GM21737 (cell line): ENCODE results near the gene LIN7B.

Experiments
- ATAC-seq: cut with Tn5 transposase; IDR thresholded peaks from one replicate; pipeline ENCODE4 v1.9.1; 2021; ENCODE audit warnings: mild to moderate bottlenecking, moderate library complexity; ENCODE audit not compliant: unreplicated experiment

Gene LIN7B

DNA sequence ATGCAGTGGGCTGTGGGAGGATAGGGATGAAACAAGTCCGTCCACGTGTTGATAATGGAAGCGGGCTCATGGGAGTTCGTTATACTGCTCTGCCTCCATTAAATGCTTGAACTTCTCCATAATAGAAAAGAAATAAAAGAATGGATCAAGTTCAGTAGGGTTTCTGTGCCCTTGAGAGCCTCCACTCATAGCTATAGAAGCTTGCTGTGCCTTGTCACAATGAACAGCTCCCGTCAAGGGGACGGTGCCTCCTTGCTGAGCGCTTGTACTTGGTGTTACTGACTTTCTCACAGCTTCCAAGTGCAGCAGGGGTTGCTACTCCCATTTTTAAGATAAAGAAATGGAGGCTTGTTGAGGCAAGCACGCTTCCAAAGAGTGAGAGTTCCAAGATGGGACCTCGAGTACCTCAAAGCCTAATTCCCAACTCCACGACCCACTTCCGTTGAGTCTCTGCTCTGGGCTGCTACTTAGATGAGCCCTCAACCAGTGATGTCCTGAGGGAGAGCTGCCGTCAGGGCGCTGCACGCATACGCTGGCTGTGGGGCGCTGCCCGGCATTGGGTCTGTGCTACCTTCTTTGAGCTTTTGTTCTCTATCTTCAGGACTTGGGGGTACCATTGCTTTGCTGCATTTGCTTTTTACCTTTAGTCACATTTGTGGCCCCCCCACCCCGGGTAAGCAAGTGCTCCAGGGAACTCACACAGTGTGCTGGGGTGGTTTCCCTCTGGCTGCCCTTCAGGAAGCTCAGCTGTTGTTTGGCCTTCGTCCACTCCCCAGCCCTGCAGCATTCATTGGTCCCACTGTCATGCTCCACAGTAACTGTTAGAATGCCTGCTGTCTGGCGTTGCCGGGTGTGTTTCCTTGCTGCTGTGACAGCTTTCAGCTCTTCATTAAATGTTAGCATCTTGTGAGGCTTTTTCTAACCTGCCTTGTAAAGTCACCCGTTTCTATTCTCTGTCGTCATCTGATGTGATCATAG, 19.4 kb upstream of the LIN7B start:
- no peak for ATAC-seq

DNA sequence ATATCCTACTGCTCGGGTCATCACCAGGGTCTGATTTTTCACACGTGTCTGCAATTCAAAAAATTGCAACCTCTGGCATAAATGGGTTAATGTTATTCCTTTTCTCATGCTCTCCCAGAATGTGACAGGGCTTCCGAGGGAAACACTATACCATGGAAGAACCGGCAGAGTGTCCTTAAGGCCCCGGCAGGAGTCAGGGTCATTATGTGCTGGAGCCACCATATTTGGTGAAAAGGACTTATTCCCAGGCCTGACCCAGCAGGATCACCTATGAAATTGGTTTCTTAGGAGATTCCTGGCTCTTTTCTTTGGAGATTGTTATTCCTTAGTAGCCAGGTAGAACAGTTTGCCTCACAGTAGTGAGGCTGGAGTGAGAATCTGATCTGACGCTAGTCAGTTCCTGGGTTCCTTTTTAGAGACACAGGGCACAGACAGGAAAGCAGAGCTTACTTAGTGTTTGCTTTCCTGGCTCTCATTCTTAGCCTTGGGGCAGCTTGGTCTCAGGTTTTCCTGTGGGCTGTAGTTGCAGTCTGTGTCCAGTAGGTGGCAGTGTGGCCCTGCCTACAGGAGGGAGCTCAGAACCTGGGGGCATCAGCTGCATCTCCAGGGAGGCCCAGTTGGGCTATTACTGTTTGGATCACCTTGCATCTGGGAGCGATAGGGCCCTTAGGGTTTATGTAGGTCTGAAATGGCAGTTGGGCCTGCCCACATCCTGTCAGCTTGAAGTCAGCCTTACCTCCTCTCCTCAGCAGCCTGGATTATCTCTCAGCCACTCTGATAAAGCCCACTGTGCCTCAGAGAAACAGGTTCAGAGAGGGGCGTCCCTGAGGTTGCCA, 16.5 kb upstream of the LIN7B start:
- no peak for ATAC-seq

DNA sequence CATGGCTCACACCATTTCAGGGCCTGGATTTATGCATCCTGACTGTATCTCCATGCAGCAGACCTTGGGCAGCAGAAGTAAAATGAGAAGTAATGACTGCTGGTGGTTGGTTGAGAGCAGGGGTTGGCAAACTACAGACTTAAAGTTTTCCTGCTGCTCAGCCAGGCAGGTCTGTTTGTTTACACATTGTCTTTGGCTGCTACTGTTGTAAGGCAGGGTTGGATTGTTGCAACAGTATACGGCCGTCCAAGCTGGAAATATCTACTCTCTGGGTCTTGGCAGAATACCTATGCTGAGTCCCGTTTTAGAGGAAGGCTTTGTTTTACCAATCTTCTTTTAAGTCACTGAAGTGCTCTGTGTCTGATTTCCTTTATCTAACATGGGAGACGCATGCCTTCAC, 15.4 kb upstream of the LIN7B start:
- no peak for ATAC-seq

DNA sequence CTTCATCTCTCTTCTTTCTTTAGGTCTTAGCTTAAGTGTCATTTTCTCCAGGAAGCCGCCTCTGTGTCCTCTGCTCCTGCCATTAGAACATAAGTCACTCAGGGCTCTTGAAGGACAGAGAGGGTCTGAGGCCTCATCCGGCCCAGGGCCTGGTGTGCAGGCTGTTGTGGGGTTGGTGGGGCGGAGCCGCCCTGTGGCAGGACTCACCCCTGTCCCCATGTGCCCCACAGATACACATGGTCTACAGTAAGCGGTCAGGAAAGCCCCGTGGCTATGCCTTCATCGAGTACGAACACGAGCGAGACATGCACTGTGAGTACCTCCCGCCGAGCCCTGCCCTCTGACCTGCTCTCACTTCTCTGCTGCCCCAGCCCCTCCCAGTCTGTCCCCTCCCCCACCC, 13.0 kb upstream of the LIN7B start:
- no peak for ATAC-seq

DNA sequence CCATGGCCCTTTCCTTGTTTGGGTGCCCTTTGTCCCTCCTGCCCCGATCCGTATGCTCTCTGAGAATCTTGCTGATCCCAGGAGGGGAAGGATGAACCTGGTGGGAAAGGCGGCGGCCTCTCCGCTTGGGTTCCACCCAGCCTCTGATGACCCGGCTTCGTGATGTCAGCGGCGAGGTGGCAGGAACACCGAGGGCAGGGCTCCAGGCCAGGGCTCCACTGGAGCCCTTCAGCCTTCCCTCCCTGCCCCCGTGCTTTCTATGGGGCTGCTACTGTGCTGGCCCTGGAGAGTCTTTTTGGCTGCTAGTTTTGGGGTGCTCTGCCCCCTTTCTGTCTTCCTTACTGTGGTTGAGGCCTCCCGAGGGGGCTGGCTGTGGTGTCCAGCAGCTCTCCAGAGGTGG, 11.9 kb upstream of the LIN7B start:
- ATAC-seq, result no peak

DNA sequence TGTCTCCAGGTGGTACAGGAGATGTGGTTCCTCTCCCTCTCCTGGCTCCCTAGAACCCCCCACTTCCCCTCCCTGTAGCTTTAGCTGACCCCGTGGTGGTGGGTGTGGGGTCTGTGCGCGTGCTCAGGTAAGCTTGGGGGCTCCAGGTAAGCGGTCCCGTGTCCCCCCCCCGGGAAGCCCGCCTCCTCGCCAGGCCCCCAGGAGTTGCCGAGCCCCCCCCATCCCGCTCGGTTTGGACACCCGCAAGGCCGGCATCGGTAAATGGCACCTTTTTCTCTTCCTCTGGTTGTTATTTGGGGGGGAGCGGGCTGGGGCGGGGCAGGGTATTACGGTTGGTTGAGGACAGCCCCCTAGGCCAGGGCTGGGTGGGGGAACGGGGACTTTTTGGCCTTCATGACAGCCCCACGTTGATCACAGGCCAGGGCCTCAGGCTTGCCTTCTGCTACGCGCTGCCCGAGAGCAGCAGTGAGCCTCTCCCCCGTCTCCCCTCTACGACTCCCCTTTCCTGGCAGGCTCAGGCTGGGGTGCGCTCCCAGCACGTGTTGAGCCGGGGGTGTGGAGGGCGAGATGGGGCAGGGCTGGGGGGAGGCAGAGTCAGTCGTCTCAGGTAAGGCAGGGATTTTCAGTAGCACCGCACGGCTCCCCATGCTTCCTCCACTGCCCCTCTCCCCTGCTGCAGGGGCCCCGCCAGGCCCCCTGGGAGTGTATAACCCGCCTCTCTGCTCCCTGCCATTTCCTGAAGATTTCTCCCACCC, 10.7 kb upstream of the LIN7B start:
- no peak for ATAC-seq

DNA sequence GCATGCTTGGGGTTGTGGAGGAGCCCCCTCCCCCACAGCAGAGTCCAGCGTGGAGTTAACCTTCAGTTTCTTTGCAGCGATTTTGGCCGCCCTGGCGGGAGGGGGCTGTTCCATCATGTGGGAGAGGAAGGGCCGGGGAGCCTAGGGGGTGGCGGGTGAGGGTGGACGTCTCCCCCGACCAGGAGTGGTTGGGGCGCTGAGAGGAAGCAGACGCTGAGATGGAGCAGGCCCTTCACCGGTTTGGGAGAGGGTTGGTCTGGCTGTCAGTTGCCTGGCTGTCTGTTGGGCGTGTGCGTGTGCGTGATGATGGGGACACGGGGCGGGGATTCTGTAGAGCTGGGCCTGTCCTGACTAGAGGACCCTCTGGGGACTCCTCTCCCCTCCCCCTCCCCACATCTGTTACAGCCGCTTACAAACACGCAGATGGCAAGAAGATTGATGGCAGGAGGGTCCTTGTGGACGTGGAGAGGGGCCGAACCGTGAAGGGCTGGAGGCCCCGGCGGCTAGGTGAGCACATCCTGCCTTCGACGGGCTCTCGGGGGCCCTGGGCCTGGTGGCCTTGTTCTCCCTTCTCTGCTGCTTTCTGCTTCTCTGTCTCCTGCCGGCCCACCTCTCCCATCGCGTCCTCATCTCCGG, 9.8 kb upstream of the LIN7B start:
- no peak for ATAC-seq

DNA sequence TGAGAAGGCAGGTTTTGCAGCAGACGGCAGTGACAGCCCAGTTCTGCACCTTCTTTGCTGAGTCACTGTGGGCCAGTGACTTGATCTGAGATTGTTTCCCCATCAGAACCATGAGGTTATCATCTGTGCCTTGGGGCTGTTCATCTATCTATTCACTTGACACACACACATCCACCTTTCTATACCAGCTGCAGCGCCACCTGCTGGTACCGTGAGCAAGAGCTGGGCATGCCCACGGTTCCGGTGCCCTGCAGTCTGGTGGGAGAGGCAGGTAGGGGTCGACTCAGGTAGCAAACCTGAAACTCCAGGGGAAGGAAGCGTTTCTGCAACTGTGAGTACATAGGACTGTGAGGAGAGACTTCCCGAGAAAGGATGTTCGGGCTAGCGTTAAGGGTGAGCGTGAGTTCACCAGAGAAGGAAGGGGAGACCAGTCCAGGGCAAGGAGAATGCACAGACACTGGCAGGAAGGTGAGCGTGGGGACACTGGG, 7.5 kb upstream of the LIN7B start:
- no peak for ATAC-seq

DNA sequence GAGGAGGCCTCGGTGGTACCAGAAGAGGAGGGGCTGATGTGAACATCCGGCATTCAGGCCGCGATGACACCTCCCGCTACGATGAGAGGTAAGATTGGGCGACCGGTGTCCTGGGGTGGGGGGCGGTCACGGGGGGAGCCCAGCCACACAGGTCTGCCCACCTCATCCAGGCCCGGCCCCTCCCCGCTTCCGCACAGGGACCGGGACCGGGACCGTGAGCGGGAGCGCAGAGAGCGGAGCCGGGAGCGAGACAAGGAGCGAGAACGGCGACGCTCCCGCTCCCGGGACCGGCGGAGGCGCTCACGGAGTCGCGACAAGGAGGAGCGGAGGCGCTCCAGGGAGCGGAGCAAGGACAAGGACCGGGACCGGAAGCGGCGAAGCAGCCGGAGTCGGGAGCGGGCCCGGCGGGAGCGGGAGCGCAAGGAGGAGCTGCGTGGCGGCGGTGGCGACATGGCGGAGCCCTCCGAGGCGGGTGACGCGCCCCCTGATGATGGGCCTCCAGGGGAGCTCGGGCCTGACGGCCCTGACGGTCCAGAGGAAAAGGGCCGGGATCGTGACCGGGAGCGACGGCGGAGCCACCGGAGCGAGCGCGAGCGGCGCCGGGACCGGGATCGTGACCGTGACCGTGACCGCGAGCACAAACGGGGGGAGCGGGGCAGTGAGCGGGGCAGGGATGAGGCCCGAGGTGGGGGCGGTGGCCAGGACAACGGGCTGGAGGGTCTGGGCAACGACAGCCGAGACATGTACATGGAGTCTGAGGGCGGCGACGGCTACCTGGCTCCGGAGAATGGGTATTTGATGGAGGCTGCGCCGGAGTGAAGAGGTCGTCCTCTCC, 6.3 kb upstream of the LIN7B start:
- ATAC-seq, result no peak

DNA sequence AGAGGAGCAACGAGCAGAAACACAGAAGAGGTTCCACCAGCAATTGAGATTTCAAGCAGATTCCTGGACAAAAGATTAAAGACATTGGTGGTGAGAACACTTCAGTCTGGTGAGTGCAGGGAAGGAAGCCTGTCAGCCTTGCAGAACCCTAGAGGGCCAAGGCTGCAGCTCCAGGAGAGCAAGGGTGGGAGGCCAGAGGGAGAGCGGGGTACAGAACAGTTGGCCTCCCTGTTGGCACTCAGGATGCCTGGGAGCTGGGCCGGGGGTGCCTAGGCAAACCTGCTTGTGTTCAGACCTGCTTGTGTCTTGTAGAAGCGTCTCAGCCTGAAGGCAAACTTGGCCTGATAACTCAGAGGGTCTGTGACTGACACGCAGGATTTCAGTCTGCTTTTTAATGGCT, 5.1 kb upstream of the LIN7B start:
- ATAC-seq, result no peak

DNA sequence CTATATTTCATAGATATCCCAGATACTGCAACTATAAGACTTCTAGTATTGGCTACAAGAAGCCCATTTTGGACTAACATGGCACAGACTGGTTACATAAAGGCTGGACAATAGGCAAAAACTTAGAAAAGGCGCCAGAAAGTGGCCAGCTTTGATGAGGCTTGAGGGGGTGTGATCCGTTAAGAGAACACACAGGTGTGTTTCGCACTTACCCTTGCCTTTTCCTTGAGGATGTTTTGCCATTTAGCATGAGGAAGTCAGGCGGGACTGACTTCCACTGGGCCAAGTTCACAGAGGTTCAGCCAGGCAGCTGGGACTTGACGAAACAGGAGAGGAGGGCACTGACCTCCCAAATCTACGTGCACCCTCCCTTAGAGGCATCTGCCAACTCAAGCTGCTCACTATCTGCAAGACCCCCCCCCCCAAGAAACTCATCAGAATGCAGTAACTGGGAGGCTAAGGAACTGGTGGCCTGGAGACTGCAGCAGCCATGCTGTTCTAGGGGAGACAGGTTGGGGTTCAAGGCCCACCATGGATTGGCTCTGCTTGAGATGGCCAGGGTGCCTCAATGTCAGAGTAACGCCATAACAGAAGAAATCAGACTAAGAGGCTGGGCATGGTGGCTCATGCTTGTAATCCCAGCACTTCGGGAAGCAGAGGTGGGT, 4.5 kb upstream of the LIN7B start:
- ATAC-seq, result no peak

DNA sequence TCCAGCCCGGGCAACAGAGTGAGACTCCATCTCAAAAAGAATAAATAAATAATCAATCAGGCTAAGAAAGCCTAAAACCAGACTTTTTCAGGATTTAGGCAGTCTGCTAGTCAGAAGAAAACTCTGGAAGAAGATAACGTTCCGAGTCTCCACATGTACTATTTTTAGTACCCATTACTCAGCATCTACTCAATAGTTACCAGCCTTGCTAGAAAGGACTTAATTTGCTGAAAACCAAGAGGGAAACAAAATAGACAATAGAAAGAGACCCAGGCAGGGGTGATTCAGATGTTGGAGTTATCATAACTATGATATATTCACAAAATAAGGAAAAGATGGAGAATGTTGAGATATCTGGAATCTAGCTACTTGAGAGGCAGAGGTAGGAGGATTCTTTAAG, 3.6 kb upstream of the LIN7B start:
- no peak for ATAC-seq

DNA sequence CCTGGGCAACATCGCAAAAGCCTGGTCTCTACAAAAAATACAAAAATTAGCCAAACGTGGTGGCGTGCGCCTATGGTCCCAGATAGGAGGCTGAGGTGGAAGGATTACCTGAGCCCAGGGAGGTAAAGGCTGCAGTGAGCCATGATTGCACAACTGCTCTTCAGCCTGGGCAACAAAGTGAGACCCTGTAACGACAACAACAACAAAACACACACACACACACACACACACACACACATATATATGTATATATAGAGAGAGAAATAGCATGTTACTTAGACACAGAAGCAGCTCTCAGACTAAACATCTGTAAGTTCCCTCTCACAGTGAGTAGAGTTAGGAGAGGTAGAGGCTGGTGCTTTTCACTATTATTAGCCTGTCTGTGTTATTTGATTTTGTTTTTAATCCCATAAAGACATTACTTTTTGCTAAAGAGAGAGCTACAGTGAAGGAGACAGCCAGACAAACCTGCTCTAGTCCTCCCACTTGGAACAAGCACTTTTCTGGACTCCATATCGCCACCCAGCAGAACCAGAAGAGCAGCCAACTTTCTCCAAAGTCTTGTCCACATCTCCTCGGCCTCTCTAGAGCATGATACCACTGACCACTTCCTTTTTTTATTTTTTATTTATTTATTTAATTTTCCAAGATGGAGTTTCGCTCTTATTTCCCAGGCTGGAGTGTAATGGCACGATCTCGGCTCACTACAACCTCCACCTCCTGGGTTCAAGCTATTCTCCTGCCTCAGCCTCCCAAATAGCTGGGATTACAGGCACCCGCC, 2.8 kb upstream of the LIN7B start:
- ATAC-seq, result no peak

DNA sequence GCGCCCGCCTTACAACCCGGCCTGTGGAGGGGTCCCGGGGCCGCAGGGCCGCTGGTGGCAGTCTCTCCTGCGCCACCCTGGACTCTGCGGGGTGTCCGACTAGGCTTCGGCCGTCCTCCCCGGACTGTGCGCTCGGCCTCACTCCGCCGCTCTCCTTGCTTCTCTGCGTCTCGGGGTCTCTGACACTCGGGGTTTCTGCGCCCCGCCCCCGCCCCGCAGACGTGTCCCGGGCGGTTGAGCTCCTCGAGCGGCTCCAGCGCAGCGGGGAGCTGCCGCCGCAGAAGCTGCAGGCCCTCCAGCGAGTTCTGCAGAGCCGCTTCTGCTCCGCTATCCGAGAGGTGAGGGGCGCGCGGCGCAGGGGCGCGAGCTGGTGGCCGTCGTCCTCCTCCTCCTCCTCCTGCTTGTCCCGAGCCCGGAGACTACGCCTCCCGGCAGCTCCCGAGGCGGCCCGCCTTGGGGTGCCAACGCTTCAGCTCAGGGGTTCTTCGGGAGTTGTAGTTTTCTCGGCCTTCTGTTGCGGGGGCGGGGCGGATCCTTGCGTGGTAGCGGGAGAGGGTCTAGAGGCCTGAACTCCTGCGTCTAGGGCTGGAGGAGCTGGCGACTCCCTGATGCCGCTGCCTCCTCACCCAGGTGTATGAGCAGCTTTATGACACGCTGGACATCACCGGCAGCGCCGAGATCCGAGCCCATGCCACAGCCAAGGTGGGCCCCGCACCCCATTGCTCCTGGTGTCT, 627 bp downstream of the LIN7B start:
- no peak for ATAC-seq

DNA sequence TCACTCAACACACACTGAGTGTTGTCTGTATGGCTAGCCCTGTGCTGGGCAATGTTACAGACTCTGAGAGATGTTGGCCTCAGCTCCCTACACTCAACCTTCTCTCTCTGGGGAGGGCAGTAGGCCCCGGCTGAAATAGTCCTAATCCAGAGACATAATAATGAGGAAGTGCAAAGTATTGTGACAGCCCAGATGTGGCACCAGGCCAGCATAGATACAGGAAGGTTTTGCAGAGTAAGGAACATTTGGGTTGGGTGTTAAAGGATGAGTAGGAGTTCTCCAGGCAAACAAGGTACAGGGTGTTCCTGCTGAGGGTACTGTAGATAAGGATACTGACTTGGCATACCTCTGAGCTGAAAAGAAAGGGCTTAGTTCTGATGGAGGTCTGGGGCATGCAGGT, 2.4 kb downstream of the LIN7B start:
- no peak for ATAC-seq

DNA sequence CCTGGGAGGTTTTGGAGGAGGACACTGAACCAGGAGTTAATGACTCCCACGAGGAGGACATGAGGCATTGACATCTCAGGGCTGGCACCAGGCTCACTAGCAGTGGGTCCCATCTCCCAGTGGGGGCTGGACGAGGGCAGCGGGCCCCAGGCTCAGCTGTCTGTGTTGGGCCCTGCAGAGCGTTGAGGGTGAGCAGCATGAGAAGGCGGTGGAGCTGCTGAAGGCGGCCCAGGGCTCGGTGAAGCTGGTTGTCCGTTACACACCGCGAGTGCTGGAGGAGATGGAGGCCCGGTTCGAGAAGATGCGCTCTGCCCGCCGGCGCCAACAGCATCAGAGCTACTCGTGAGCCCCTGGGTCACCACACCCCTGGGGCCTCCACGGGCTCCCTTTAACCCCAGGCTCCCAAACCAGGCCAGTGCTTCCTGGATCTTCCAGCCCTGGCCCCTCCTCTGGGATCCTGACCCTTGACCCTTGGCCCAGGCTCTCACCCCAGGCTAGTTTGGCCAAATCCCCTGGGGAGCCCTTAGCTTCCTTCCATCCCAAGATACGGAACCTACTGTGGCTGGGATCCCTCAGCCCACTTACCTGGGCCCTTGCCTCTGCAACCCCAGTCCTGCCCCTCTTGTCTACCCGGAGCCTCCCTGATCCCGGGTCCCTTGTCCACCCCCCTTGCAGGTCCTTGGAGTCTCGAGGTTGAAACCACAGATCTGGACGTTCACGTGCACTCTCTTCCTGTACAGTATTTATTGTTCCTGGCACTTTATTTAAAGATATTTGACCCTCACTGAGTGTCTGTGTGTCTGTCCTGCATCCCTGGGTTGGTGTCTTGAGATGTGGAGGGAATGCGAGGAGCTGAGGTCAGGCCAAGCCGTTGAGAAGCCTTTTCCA, 3.8 kb downstream of the LIN7B start:
- no peak for ATAC-seq
